ENCODE data around the gene BARHL1. TPM values are rescaled to one million over a fixed set of nuclear protein-coding genes. Genes with fewer than 3 reads are reported as not detected.

BARHL1 gene
- total and polyA plus RNA-seq, 9 of the 15 experiments (the other 6 are each of a cell fraction or from before 2014, with no cell fraction given), result not detected

- CTCF ChIA-PET (ENCODE audit: low intra/inter-chr PET ratio), result no interaction called here
- H3K79me2 ChIP-seq (ENCODE audit: control insufficient read depth, insufficient read depth, low read length), result no peaks in the 10 kb centered on the region
- H3K9me3 ChIP-seq (replicated peaks; ENCODE audit: control insufficient read depth, insufficient read depth, low read depth, low read length), result no peaks in the 10 kb centered on the region
- H3K9me1 ChIP-seq (ENCODE audit: control insufficient read depth, insufficient read depth, low read length), result no peaks in the 10 kb centered on the region
- BruUV-seq (replicated peaks), result no TSS peak
- H3K27ac ChIP-seq (ENCODE audit: extremely low read depth, low read depth, low read length), result no peak overlapping the region
- H3K4me3 ChIP-seq, result no peak overlapping the region
- peaks cover 90% of the 10 kb centered on the region; the same call in 2 of the 3 replicates for H3K36me3 ChIP-seq (ENCODE audit: control insufficient read depth, insufficient read depth, low read length)
- no peaks in the 10 kb centered on the region for H3K27me3 ChIP-seq (ENCODE audit: control insufficient read depth in 2 of 2, insufficient read depth in 2 of 2, low read length in 2 of 2)
- no peak for FAIRE-seq
- POLR2A ChIA-PET, result interaction anchor here (1.3 kb wide), 1 partner anchor 10 kb away, joined by 5 read pairs; no protein-coding TSS in a partner anchor
- WGBS (ENCODE audit: insufficient coverage, low coverage, missing lambda C conversion rate), result 93% methylated on average over 6 of the region's 6 CpGs
- in situ Hi-C loops (cut with MboI) (no loop called here), intact Hi-C loops (cut with micrococcal nuclease) (no loop called here)
- H3K9ac ChIP-seq (ENCODE audit: insufficient read depth in 1 of 2, low read depth in 2 of 2, low read length in 2 of 2), result no peak overlapping the region; a peak in 1 of 4 replicates
- ATAC-seq, result no peak
- DNase-seq (ENCODE audit: extremely low read depth in 1 of 4, low spot score in 3 of 4), result no peak
- no peak overlapping the region for H2AFZ ChIP-seq (ENCODE audit: low read depth, low read length)
- no peaks in the 10 kb centered on the region for H3K4me1 ChIP-seq (replicated peaks in 1 of 2; ENCODE audit: control insufficient read depth in 2 of 2, insufficient read depth in 2 of 2, low read length in 2 of 2)
- H3K4me2 ChIP-seq (ENCODE audit: insufficient read depth, low read length), result no peak overlapping the region
- H4K20me1 ChIP-seq (replicated peaks; ENCODE audit: control insufficient read depth, insufficient read depth, low read length), result peaks cover under 1% of the 10 kb centered on the region; the same call in 1 of the 2 replicates
- TF ChIP-seq FOS (IDR thresholded peaks at IDR 0.05; ENCODE audit: extremely low read depth, insufficient read length), result no peak
- no peak for TF ChIP-seq ZNF311 (CRISPR knock-in tag; IDR thresholded peaks at IDR 0.05)
- TF ChIP-seq JUND (IDR thresholded peaks at IDR 0.05; ENCODE audit: borderline replicate concordance, low read depth, low read length), result no peak
- no peak for TF ChIP-seq JUND (tag; IDR thresholded peaks at IDR 0.05; ENCODE audit: borderline replicate concordance, low read depth, low read length)
- TF ChIP-seq ZNF609 (CRISPR knock-in tag; IDR thresholded peaks at IDR 0.05; ENCODE audit: borderline replicate concordance), result no peak
- TF ChIP-seq CUX1 (CRISPR knock-in tag; IDR thresholded peaks at IDR 0.05), result no peak
- no peak for TF ChIP-seq SNRNP70 (optimal IDR thresholded peaks at IDR 0.05; ENCODE audit: low read depth, low read length)
- TF ChIP-seq ETS2 (tag; IDR thresholded peaks at IDR 0.05; ENCODE audit: borderline replicate concordance, poor library complexity, severe bottlenecking), result no peak
- TF ChIP-seq ZNF583 (CRISPR knock-in tag; IDR thresholded peaks at IDR 0.05), result no peak
- TF ChIP-seq KLF10 (CRISPR knock-in tag; IDR thresholded peaks at IDR 0.05), result no peak
- TF ChIP-seq HDAC3 (IDR thresholded peaks at IDR 0.05; ENCODE audit: borderline replicate concordance, partially characterized antibody), result no peak
- TF ChIP-seq ATF7 (IDR thresholded peaks at IDR 0.05), result no peak
- no peak for TF ChIP-seq MTA3 (IDR thresholded peaks at IDR 0.05; ENCODE audit: borderline replicate concordance)
These were observed 23.0 kb downstream of the BARHL1 start for GRCh38 chr9:132605387-132605786.

Data from K562 (cell line).